SHP77 (cell line): Measurements from ENCODE around the gene PLAU.
"Not testable (repeated sequence)": the region's sequence is repeated elsewhere in the genome, so short reads cannot be mapped to it uniquely, and the experiment has no call there.

Source experiments
- DNase-seq, 2 experiments: peaks; one replicate each; lab custom pipeline; 2025; lab: John Stamatoyannopoulos, UW

The PLAU gene

DNA sequence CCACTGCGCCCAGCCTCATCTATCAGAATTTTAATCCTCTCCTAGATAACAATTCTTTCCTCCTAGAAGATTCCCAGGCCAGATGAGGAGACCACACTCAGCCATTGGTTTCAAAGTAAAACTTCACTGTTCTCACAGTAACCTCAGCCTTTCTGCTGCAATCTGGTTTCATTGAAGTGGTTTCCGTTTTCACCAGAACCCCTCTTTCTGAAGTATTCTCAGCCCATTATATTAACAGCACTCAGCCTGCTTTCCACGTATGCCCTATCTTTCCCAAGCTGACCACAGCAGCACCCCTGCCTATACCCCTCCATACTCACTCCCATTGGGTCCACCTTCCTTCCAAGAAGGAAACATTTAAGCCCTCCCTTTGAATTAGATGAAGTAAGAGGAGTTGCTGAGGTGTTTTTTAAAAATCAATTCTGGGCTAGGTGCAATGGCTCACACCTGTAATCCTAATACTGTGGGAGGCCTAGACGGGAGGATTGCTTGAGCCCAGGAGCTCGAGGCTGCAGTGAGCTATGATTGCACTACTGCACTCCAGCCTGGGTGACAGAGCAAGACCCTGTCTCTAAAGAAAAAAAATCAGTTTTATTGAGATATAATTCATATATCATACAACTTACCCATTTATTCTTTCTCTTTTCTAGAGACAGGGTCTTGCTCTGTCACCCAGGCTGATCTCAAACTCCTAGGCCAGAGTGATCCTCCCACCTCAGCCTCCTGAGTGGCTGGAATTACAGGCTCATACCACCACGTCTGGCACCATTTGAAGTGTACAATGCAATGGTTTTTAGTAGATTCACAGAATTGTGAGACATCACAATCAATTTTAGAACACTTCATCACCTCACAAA lies 11.3 kb downstream of the PLAU start:
- DNase-seq: no peak

- DNase-seq: no peak
These were observed 11.9 kb downstream of the PLAU start for GRCh38 chr10:73922864-73923133.

- DNase-seq: no peak
These were observed 13.1 kb downstream of the PLAU start for GRCh38 chr10:73923935-73924598.

DNA sequence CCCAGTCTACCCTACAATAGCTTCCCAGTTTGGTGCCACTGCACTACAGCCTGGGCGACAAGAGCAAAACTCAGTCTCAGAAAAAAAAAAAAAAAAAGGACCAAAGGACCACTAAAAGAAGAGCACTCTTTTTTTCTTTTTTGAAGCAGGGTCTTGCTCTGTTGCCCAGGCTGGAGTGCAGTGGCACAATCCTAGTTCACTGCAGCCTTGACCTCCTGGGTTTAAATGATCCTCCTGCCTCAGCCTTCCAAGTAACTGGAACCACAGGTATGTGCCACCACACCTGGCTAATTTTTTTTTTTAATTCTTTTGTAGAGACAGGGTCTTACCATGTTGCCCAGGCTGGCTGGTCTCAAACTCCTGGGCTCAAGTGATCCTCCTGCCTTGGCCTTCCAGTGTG lies 14.0 kb downstream of the PLAU start:
- no peak for DNase-seq

DNA sequence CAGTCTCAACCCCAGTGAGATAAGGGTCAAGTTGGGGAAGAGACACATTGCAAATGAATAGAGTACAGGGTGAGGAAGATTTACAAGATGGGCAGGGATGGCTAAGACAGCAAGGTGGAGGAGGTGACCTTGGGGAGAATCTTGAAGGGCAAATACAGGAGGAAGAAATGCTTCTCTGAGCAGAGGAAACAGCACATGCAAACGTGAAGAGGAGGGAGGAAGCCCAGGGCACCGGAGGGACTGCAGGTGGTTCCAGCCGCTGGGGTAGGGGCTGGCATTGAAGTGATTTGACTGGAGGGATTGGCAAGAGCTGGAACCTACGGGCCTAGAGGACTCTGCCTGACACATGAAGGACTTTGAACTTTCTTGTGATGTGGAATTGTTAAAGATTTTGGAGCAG lies 14.6 kb downstream of the PLAU start:
- DNase-seq: no peak

- DNase-seq: no peak
These were observed 15.3 kb downstream of the PLAU start for GRCh38 chr10:73926152-73926764.

GRCh38 chr10:73930630-73931327 lies 19.8 kb downstream of the PLAU start:
- DNase-seq: not testable (repeated sequence)

GRCh38 chr10:73931767-73932619 lies 21.1 kb downstream of the PLAU start:
- DNase-seq: no peak

GRCh38 chr10:73932620-73933112 lies 21.7 kb downstream of the PLAU start:
- DNase-seq: no peak

- DNase-seq: no peak
These were observed 23.1 kb downstream of the PLAU start for GRCh38 chr10:73934074-73934473.

GRCh38 chr10:73935895-73936294 lies 25.0 kb downstream of the PLAU start:
- DNase-seq: no peak

GRCh38 chr10:73937333-73938043 lies 26.6 kb downstream of the PLAU start:
- DNase-seq: no peak

GRCh38 chr10:73940634-73941221 lies 29.8 kb downstream of the PLAU start:
- DNase-seq: peak in 1 of 2 experiments; percentile 32

DNA sequence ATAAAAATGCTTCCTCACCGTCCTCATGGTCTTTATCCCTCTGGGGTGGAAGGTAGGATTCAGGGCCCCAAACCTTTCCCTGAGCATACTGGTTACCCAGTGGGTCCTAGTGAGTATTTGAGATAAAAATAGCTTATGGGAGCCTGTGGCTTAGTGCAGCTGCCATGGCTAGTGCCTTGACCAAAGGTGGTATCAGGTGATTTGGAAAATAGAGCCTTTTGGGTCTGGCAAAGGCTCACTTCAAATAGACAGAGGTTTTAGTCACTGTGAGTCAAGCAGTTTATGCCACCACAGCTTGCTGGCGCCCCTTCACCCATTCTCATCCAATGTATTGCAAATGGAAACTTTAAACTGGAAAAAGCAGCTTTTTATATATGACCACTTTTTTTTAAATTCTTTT lies 30.4 kb downstream of the PLAU start:
- DNase-seq: no peak

- no peak for DNase-seq
These were observed 33.6 kb downstream of the PLAU start for GRCh38 chr10:73944356-73945100.

GRCh38 chr10:73946253-73947145 lies 35.6 kb downstream of the PLAU start:
- DNase-seq: no peak

DNA sequence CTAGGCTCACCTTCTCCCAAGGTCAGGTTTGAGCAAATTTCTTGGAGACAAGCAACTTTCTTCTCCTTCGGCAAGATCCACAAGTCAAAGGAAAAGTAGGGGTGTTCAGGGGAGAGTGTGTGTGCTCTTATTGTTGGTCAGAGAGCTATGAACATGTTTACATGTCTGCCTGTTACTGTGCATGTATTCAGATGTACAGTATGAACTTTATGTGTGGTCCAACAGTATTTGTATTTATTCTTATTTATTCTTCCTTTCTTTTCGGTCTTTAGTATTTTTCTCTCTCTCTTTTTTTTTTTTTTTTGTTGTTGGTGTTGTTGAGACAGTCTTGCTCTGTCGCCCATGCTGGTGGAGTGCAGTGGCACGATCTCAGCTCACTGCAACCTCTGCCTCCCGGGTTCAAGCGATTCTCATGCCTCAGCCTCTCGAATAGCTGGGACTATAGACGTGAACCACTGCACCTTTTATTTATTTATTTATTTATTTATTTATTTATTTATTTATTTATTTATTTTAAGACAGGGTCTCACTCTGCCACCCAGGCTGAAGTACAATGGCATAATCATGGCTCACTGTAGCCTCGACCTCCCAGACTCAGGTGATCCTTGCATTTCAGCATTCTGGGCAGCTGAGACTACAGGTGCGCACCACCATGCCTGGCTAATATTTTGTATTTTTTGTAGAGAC lies 38.2 kb downstream of the PLAU start:
- no peak for DNase-seq
